ENCODE results near the gene GBGT1. TPM values are rescaled to one million over a fixed set of nuclear protein-coding genes. Genes with fewer than 3 reads are reported as not detected.

The GBGT1 gene
- total and polyA plus RNA-seq, 9 of the 15 experiments (the other 6 are each of a cell fraction or from before 2014, with no cell fraction given) = 0.55 to 25.8 (median 13.7) TPM

DNA sequence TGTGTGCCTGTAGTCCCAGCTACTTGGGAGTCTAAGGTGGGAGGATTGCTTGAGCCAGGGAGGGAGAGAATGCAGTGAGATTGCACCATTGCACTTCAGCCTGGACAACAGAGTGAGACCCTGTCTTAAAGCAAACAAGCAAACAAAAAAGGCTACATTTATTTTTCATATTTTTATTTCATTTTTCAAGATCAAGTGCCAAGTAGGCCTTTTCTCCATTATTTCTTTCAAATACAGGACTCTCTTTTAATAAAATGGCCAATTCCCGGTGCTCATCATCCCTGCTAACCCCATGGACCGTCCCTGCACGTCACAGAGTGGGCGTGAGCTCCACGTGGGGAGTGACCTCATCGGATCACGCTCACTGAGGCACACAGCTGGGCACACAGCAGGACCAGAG lies 9.3 kb upstream of the GBGT1 start:
- no peaks in the 10 kb centered on the region for H3K9me1 ChIP-seq (ENCODE audit: control insufficient read depth, insufficient read depth, low read length)
- no peak overlapping the region for H3K4me2 ChIP-seq (ENCODE audit: insufficient read depth, low read length)
- no peak overlapping the region for H3K4me3 ChIP-seq
- no peak; the same call in 2 of the 3 replicates for ATAC-seq
- POLR2A ChIA-PET = interaction anchor here (0.7 to 0.8 kb wide), 3 partner anchors 9 to 208 kb away, joined by 3 to 6 read pairs (median 3); no protein-coding TSS in a partner anchor
- no peaks in the 10 kb centered on the region for H3K36me3 ChIP-seq (ENCODE audit: control insufficient read depth, insufficient read depth, low read length)
- in situ Hi-C loops (cut with MboI) (no loop called here), intact Hi-C loops (cut with micrococcal nuclease) (no loop called here)
- 5% methylated on average over 7 of the region's 7 CpGs for whole genome bisulfite sequencing (ENCODE audit: insufficient coverage, low coverage, missing lambda C conversion rate)
- CTCF ChIA-PET (ENCODE audit: low intra/inter-chr PET ratio) = no interaction called here
- H3K27me3 ChIP-seq (ENCODE audit: control insufficient read depth in 2 of 2, insufficient read depth in 2 of 2, low read length in 2 of 2) = peaks cover 9 to 22% of the 10 kb centered on the region in 2 experiments; a peak in 3 of 5 replicates
- no TSS peak for BruUV-seq (replicated peaks)
- H3K27ac ChIP-seq (ENCODE audit: extremely low read depth, low read depth, low read length) = no peak overlapping the region
- FAIRE-seq = no peak
- no peaks in the 10 kb centered on the region for H3K9me3 ChIP-seq (replicated peaks; ENCODE audit: control insufficient read depth, insufficient read depth, low read depth, low read length)
- no peaks in the 10 kb centered on the region for H3K79me2 ChIP-seq (ENCODE audit: control insufficient read depth, insufficient read depth, low read length)
- H2AFZ ChIP-seq (ENCODE audit: low read depth, low read length) = no peak overlapping the region
- TF ChIP-seq, protein P1, sequence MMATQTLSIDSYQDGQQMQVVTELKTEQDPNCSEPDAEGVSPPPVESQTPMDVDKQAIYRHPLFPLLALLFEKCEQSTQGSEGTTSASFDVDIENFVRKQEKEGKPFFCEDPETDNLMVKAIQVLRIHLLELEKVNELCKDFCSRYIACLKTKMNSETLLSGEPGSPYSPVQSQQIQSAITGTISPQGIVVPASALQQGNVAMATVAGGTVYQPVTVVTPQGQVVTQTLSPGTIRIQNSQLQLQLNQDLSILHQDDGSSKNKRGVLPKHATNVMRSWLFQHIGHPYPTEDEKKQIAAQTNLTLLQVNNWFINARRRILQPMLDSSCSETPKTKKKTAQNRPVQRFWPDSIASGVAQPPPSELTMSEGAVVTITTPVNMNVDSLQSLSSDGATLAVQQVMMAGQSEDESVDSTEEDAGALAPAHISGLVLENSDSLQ (IDR thresholded peaks at IDR 0.05) = no peak
- TF ChIP-seq, protein P2, sequence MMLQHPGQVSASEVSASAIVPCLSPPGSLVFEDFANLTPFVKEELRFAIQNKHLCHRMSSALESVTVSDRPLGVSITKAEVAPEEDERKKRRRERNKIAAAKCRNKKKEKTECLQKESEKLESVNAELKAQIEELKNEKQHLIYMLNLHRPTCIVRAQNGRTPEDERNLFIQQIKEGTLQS (IDR thresholded peaks at IDR 0.05) = peak; percentile 34
- TF ChIP-seq, protein P2 (CRISPR knock-in tag; conservative IDR thresholded peaks at IDR 0.05) = no peak
- TF ChIP-seq HNRNPK (IDR thresholded peaks at IDR 0.05; ENCODE audit: low read depth, low read length, poor library complexity, severe bottlenecking) = no peak
- peak; percentile 30 for TF ChIP-seq CREM (IDR thresholded peaks at IDR 0.05; ENCODE audit: low read depth)
- no peak for TF ChIP-seq SMAD4 (CRISPR knock-in tag; conservative IDR thresholded peaks at IDR 0.05)
- peak; percentile 41; the same call in 1 of the 2 replicates for TF ChIP-seq ATF7 (IDR thresholded peaks at IDR 0.05)
- TF ChIP-seq NCOA1 (IDR thresholded peaks at IDR 0.05; ENCODE audit: low read depth) = no peak
- 0 out of 2 replicates have a peak, but pooled peaks have one; percentile 13 for TF ChIP-seq JUND (IDR thresholded peaks at IDR 0.05; ENCODE audit: borderline replicate concordance, low read depth, low read length)
- no peak for TF ChIP-seq JUND (tag; IDR thresholded peaks at IDR 0.05; ENCODE audit: borderline replicate concordance, low read depth, low read length)
- TF ChIP-seq, protein P3, sequence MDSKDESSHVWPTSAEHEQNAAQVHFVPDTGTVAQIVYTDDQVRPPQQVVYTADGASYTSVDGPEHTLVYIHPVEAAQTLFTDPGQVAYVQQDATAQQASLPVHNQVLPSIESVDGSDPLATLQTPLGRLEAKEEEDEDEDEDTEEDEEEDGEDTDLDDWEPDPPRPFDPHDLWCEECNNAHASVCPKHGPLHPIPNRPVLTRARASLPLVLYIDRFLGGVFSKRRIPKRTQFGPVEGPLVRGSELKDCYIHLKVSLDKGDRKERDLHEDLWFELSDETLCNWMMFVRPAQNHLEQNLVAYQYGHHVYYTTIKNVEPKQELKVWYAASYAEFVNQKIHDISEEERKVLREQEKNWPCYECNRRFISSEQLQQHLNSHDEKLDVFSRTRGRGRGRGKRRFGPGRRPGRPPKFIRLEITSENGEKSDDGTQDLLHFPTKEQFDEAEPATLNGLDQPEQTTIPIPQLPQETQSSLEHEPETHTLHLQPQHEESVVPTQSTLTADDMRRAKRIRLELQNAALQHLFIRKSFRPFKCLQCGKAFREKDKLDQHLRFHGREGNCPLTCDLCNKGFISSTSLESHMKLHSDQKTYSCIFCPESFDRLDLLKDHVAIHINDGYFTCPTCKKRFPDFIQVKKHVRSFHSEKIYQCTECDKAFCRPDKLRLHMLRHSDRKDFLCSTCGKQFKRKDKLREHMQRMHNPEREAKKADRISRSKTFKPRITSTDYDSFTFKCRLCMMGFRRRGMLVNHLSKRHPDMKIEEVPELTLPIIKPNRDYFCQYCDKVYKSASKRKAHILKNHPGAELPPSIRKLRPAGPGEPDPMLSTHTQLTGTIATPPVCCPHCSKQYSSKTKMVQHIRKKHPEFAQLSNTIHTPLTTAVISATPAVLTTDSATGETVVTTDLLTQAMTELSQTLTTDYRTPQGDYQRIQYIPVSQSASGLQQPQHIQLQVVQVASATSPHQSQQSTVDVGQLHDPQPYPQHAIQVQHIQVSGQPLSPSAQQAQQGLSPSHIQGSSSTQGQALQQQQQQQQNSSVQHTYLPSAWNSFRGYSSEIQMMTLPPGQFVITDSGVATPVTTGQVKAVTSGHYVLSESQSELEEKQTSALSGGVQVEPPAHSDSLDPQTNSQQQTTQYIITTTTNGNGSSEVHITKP (IDR thresholded peaks at IDR 0.05; ENCODE audit: partially characterized antibody) = peak; percentile 92
- TF ChIP-seq, protein P4, sequence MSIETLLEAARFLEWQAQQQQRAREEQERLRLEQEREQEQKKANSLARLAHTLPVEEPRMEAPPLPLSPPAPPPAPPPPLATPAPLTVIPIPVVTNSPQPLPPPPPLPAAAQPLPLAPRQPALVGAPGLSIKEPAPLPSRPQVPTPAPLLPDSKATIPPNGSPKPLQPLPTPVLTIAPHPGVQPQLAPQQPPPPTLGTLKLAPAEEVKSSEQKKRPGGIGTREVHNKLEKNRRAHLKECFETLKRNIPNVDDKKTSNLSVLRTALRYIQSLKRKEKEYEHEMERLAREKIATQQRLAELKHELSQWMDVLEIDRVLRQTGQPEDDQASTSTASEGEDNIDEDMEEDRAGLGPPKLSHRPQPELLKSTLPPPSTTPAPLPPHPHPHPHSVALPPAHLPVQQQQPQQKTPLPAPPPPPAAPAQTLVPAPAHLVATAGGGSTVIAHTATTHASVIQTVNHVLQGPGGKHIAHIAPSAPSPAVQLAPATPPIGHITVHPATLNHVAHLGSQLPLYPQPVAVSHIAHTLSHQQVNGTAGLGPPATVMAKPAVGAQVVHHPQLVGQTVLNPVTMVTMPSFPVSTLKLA (conservative IDR thresholded peaks at IDR 0.05) = 0 out of 4 replicates have a peak, but pooled peaks of 1 of the 2 experiments have one; percentile 15
- TF ChIP-seq, protein P5, sequence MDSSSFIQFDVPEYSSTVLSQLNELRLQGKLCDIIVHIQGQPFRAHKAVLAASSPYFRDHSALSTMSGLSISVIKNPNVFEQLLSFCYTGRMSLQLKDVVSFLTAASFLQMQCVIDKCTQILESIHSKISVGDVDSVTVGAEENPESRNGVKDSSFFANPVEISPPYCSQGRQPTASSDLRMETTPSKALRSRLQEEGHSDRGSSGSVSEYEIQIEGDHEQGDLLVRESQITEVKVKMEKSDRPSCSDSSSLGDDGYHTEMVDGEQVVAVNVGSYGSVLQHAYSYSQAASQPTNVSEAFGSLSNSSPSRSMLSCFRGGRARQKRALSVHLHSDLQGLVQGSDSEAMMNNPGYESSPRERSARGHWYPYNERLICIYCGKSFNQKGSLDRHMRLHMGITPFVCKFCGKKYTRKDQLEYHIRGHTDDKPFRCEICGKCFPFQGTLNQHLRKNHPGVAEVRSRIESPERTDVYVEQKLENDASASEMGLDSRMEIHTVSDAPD (CRISPR knock-in tag; IDR thresholded peaks at IDR 0.05) = no peak
- TF ChIP-seq RBM25 (IDR thresholded peaks at IDR 0.05; ENCODE audit: low read depth, low read length, severe bottlenecking) = peak; percentile 26
- peak in 2 of 4 experiments; percentile 28 to 39 for DNase-seq (ENCODE audit: extremely low read depth in 1 of 4, low spot score in 3 of 4)
- H4K20me1 ChIP-seq (replicated peaks; ENCODE audit: control insufficient read depth, insufficient read depth, low read length) = no peaks in the 10 kb centered on the region
- peaks cover 0 to 10% of the 10 kb centered on the region in 2 experiments; a peak in 1 of 5 replicates for H3K4me1 ChIP-seq (replicated peaks in 1 of 2; ENCODE audit: control insufficient read depth in 2 of 2, insufficient read depth in 2 of 2, low read length in 2 of 2)
- H3K9ac ChIP-seq (ENCODE audit: insufficient read depth in 1 of 2, low read depth in 2 of 2, low read length in 2 of 2) = no peak overlapping the region

All from K562 (cell line).